Measurements from ENCODE around the gene SMC4. TPM values are rescaled to one million over a fixed set of nuclear protein-coding genes. Genes with fewer than 3 reads are reported as not detected.

The SMC4 gene
- total RNA-seq, 1 donor from 2014 or later: 180 TPM

DNA sequence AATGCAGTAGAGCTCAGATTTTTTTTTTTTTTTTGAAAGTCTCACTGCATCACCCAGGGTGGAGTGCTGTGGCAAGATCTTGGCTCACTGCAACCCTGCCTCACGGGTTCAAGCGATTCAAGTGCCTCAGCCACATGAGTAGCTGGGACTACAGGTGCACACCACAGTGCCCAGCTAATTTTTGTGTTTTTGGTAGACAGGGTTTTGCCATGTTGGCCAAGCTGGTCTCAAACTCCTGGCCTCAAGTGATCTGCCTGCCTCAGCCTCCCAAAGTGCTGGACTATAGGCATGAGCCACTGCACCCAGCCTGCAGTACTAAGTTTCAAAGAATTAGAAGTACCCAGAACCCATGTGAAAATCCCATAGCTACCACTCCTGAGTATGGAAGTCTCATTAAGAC is 35.6 kb downstream of the SMC4 start:
- no peak overlapping the region for H3K4me3 Mint-ChIP-seq
- no peak for DNase-seq (ENCODE audit: low read depth, low spot score)
- H3K4me1 Mint-ChIP-seq: peaks cover 6% of the 10 kb centered on the region
- H3K36me3 Mint-ChIP-seq (ENCODE audit: low read depth): peaks cover 35% of the 10 kb centered on the region
- no peaks in the 10 kb centered on the region for H3K27me3 Mint-ChIP-seq (ENCODE audit: low read depth)
- no peaks in the 10 kb centered on the region for H3K9me3 Mint-ChIP-seq
- no peak overlapping the region for H3K27ac Mint-ChIP-seq (ENCODE audit: unreplicated experiment)
- no peak for TF ChIP-seq CTCF (conservative IDR thresholded peaks at IDR 0.05)

GRCh38 chr3:160435747-160436146 is 36.3 kb downstream of the SMC4 start:
- Mint-ChIP-seq H3K4me3 (no peak overlapping the region), H3K27ac (ENCODE audit: unreplicated experiment) (no peak overlapping the region), H3K9me3 (no peaks in the 10 kb centered on the region), H3K27me3 (ENCODE audit: low read depth) (no peaks in the 10 kb centered on the region), H3K36me3 (ENCODE audit: low read depth) (peaks cover 39% of the 10 kb centered on the region), H3K4me1 (peaks cover 6% of the 10 kb centered on the region)
- TF ChIP-seq CTCF (conservative IDR thresholded peaks at IDR 0.05): no peak
- DNase-seq (ENCODE audit: low read depth, low spot score): no peak

- Mint-ChIP-seq H3K36me3 (ENCODE audit: low read depth) (peaks cover 42% of the 10 kb centered on the region), H3K27ac (ENCODE audit: unreplicated experiment) (no peak overlapping the region), H3K4me1 (peaks cover 6% of the 10 kb centered on the region), H3K4me3 (no peak overlapping the region), H3K27me3 (ENCODE audit: low read depth) (no peaks in the 10 kb centered on the region), H3K9me3 (no peaks in the 10 kb centered on the region)
- TF ChIP-seq CTCF (conservative IDR thresholded peaks at IDR 0.05): no peak
- DNase-seq (ENCODE audit: low read depth, low spot score): no peak
Measured at GRCh38 chr3:160437083-160437455, 37.6 kb downstream of the SMC4 start.

- Mint-ChIP-seq H3K27ac (ENCODE audit: unreplicated experiment) (no peak overlapping the region), H3K4me1 (peaks cover 10% of the 10 kb centered on the region)
Measured at GRCh38 chr3:160440687-160441086, 41.2 kb downstream of the SMC4 start.

DNA sequence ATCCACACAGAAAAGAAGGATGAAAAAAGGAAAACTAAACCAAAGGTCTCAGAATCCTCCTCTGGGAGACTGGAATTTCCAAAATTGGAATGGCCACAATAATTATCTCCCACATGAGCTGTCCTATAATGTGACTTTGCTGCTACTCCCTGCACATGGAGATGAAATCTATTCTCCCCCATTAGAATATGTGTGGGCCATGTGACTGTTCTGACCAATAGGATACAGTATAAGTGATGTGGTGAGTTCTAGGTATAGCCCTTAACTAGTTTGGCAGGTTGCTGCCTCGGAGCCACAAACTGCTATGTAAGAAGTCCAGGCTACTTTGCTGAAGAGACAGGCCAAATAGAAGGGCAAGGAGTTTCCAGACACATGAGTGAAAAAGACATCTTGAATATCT is 45.0 kb downstream of the SMC4 start:
- no peak for TF ChIP-seq CTCF (conservative IDR thresholded peaks at IDR 0.05)
- Mint-ChIP-seq H3K27me3 (ENCODE audit: low read depth) (no peaks in the 10 kb centered on the region), H3K27ac (ENCODE audit: unreplicated experiment) (no peak overlapping the region), H3K9me3 (no peaks in the 10 kb centered on the region), H3K36me3 (ENCODE audit: low read depth) (peaks cover 50% of the 10 kb centered on the region), H3K4me3 (peak overlapping the region; percentile 56), H3K4me1 (peaks cover 31% of the 10 kb centered on the region)
- no peak for DNase-seq (ENCODE audit: low read depth, low spot score)

More at GRCh38 chr3:160440687-160441086, 41.2 kb downstream of the SMC4 start:
- TF ChIP-seq CTCF (conservative IDR thresholded peaks at IDR 0.05): no peak
- Mint-ChIP-seq H3K9me3 (no peaks in the 10 kb centered on the region), H3K36me3 (ENCODE audit: low read depth) (peaks cover 62% of the 10 kb centered on the region), H3K27me3 (ENCODE audit: low read depth) (no peaks in the 10 kb centered on the region), H3K4me3 (no peak overlapping the region)
- DNase-seq (ENCODE audit: low read depth, low spot score): no peak

DNA sequence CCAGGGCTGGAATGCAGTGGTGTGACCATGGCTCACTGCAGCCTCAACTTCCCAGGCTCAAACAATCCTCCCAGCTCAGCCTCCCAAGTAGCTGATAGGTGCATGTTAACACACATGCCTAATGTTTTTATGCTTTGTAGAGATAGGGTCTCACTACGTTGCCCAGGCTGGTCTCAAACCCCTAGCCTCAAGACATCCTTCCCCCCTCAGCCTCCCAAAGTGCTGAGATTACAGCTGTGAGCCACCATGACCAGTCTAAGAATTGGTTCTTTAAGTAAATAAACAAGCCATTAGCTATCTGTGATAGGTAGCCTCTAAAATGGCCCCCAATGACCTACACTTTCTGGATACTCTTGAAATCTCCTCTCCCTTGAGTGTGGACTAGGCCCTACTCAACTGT is 46.4 kb downstream of the SMC4 start:
- H3K27ac Mint-ChIP-seq (ENCODE audit: unreplicated experiment): no peak overlapping the region
- TF ChIP-seq CTCF (conservative IDR thresholded peaks at IDR 0.05): no peak
- H3K4me3 Mint-ChIP-seq: peak overlapping the region; percentile 66
- DNase-seq (ENCODE audit: low read depth, low spot score): no peak
- H3K4me1 Mint-ChIP-seq: peaks cover 40% of the 10 kb centered on the region
- no peaks in the 10 kb centered on the region for H3K9me3 Mint-ChIP-seq
- H3K27me3 Mint-ChIP-seq (ENCODE audit: low read depth): no peaks in the 10 kb centered on the region
- H3K36me3 Mint-ChIP-seq (ENCODE audit: low read depth): peaks cover 40% of the 10 kb centered on the region
